Mucosa of descending colon (tissue), 3 donors: Measurements from ENCODE around the gene RNASEH2C. TPM values are rescaled to one million over a fixed set of nuclear protein-coding genes. Genes with fewer than 3 reads are reported as not detected.
A peak's percentile ranks its signal among the peaks of the same experiment; 100 is the strongest.

Experiments
- ATAC-seq: fragments of 200-7000 bp; cut with Tn5 transposase; one replicate; pipeline ENCODE4 v1.9.1; 2020; ENCODE audit warnings: mild to moderate bottlenecking, moderate library complexity
- DNase-seq, 3 donors: peaks; one replicate each; pipeline ENCODE4 v3.0.0-alpha.2; 2020
- H3K36me3 ChIP-seq: fragments of 200-600 bp; one replicate; pipeline ENCODE4 v1.8.0; 2021; ENCODE audit warnings: low read depth, mild to moderate bottlenecking
- H3K4me1 ChIP-seq: fragments of 200-600 bp; one replicate; pipeline ENCODE4 v1.8.0; 2021; ENCODE audit warnings: low read depth, mild to moderate bottlenecking
- H3K4me3 ChIP-seq: fragments of 200-600 bp; one replicate; pipeline ENCODE4 v1.8.0; 2021; ENCODE audit warnings: mild to moderate bottlenecking
- H3K9me3 ChIP-seq: fragments of 200-600 bp; one replicate; pipeline ENCODE4 v1.8.0; 2021; ENCODE audit warnings: mild to moderate bottlenecking
- intact Hi-C, 2 donors: fragments of 100-400 bp; cut with DNase I in 1 of 2; cut with micrococcal nuclease in 1 of 2; formaldehyde crosslinking; loops; one replicate each; pipeline versions ENCODE4 v1.11.0 to v1.11.1; 2022; cut with DNase I, micrococcal nuclease
- total RNA-seq, 3 donors: library from RNA; stranded (reverse); fragmentation: NEBNext Ultra II Directional in 2 of 3; extraction: Animal tissue kit (Norgen Biotek cat#: 25700) in 2 of 3; gene quantifications; one replicate each; pipeline versions ENCODE4 v1.2.1 to v1.2.4, GENCODE V29; 2021 to 2023
- TF ChIP-seq, protein P1 (sequence below): fragments of 200-600 bp; IDR thresholded peaks from one replicate; pipeline ENCODE4 v1.8.0; 2022; ENCODE audit warnings: antibody characterized with exemption, mild to moderate bottlenecking
- donor health status: DM: no; HTN: no; CAD: no; lungs with moderate emphysema.
- donor health status: DM: no; HTN: no; CAD: no.
- donor health status: DM: no; HTN: yes; CAD: no.

Gene RNASEH2C
- total RNA-seq, 3 donors from 2014 or later = 25.9 to 61.9 (median 28.8) TPM

GRCh38 chr11:65722261-65722660, 1.7 kb upstream of the RNASEH2C start:
- no peak overlapping the region for H3K4me3 ChIP-seq
- DNase-seq (no peak), ATAC-seq (no peak)
- H3K9me3 ChIP-seq = no peaks in the 10 kb centered on the region
- H3K4me1 ChIP-seq = peaks cover 15% of the 10 kb centered on the region
- H3K36me3 ChIP-seq = no peaks in the 10 kb centered on the region
- TF ChIP-seq, protein P1, sequence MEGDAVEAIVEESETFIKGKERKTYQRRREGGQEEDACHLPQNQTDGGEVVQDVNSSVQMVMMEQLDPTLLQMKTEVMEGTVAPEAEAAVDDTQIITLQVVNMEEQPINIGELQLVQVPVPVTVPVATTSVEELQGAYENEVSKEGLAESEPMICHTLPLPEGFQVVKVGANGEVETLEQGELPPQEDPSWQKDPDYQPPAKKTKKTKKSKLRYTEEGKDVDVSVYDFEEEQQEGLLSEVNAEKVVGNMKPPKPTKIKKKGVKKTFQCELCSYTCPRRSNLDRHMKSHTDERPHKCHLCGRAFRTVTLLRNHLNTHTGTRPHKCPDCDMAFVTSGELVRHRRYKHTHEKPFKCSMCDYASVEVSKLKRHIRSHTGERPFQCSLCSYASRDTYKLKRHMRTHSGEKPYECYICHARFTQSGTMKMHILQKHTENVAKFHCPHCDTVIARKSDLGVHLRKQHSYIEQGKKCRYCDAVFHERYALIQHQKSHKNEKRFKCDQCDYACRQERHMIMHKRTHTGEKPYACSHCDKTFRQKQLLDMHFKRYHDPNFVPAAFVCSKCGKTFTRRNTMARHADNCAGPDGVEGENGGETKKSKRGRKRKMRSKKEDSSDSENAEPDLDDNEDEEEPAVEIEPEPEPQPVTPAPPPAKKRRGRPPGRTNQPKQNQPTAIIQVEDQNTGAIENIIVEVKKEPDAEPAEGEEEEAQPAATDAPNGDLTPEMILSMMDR = no peak
- intact Hi-C loops = no loop called here

DNA sequence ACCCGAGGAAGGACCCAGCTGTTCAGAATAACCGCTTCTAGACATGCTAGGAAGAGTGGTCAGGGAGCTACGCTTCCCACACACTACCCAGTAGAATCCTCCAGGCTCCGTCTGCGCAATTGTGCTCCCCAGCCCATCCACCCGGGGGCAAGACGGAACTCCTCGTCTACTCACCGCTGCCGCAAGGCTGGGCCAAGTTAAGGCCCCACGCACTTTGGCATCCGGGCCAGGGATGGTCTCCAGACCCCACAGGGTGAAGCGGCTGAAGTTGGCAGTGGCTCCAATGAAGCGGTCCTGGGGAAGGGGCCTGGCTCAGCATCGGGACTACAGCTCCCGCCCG, 757 bp downstream of the RNASEH2C start:
- peak overlapping the region; percentile 65 for H3K4me3 ChIP-seq
- H3K4me1 ChIP-seq = peaks cover 15% of the 10 kb centered on the region
- H3K9me3 ChIP-seq = no peaks in the 10 kb centered on the region
- H3K36me3 ChIP-seq = peaks cover 2% of the 10 kb centered on the region
- ATAC-seq (peak; percentile 43), DNase-seq (peak in 1 of 3 donors; percentile 65)
- intact Hi-C loops = no loop called here
- TF ChIP-seq, protein P1 = no peak

GRCh38 chr11:65718964-65719492, 1.6 kb downstream of the RNASEH2C start:
- peaks cover 8% of the 10 kb centered on the region for H3K36me3 ChIP-seq
- TF ChIP-seq, protein P1 = no peak
- intact Hi-C loops = no loop called here
- H3K9me3 ChIP-seq = no peaks in the 10 kb centered on the region
- DNase-seq (no peak), ATAC-seq (no peak)
- peaks cover 15% of the 10 kb centered on the region for H3K4me1 ChIP-seq
- H3K4me3 ChIP-seq = no peak overlapping the region

- H3K4me1 ChIP-seq = peaks cover 15% of the 10 kb centered on the region
- DNase-seq (no peak), ATAC-seq (no peak)
- peaks cover 9% of the 10 kb centered on the region for H3K36me3 ChIP-seq
- TF ChIP-seq, protein P1 = no peak
- H3K9me3 ChIP-seq = no peaks in the 10 kb centered on the region
- H3K4me3 ChIP-seq = no peak overlapping the region
- intact Hi-C loops = no loop called here
These were observed 2.1 kb downstream of the RNASEH2C start for GRCh38 chr11:65718531-65718930.

DNA sequence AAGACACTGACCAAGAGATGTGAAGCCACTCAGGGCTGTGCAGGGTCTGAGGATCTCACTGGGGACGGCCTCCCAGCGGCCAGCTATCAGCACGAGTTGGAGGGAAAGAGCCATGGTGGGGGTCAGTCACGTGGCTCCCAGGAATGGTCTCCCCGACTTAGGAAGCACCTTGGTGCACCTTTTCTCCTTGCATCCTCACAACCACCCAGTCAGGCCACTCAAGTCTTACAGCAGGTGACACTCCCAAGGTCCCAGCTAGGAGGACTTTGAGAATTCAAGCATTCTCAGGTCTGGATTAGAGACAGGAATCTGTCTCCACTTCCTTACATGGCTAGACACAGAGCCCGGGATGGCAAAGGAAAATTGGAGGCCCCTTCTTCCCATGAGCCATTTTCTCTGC, 2.7 kb downstream of the RNASEH2C start:
- Histone ChIP-seq H3K4me3 (no peak overlapping the region), H3K4me1 (peaks cover 20% of the 10 kb centered on the region), H3K9me3 (no peaks in the 10 kb centered on the region), H3K36me3 (peaks cover 9% of the 10 kb centered on the region)
- no peak for ATAC-seq
- TF ChIP-seq, protein P1 = no peak
- intact Hi-C loops = no loop called here
- DNase-seq = no peak

GRCh38 chr11:65716774-65717405, 3.7 kb downstream of the RNASEH2C start:
- TF ChIP-seq, protein P1 = no peak
- no peaks in the 10 kb centered on the region for H3K9me3 ChIP-seq
- no peak overlapping the region for H3K4me3 ChIP-seq
- ATAC-seq (no peak), DNase-seq (no peak)
- H3K36me3 ChIP-seq = peaks cover 9% of the 10 kb centered on the region
- H3K4me1 ChIP-seq = peaks cover 23% of the 10 kb centered on the region
- intact Hi-C loops = no loop called here
